ENCODE results near the gene CACNA2D3. TPM values are rescaled to one million over a fixed set of nuclear protein-coding genes. Genes with fewer than 3 reads are reported as not detected.

Gene CACNA2D3
- total RNA-seq, 1 experiment from 2014 or later, result 2.0 TPM

DNA sequence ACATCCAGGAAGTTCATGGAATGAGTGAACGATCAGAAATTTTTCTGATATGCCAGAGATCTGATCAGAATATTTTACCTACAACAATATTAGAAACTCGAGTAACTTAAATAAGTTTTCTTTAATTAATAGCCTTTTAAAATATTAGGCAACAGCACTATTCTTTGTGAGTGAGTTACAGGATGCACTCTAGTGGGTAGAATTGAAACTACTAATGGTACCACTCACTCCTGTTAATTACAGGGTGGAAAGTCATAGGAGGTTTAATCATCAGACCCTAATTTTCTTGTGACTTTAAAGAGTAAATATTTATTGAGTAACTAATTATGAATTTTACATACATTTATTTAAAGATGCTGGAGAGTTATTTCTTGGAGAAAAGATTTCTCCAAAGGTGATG lies 217.3 kb downstream of the CACNA2D3 start:
- no peak for DNase-seq (ENCODE audit: low read depth)

- DNase-seq (ENCODE audit: low read depth), result no peak
Observed at GRCh38 chr3:54341811-54342210, 219.5 kb downstream of the CACNA2D3 start.

DNA sequence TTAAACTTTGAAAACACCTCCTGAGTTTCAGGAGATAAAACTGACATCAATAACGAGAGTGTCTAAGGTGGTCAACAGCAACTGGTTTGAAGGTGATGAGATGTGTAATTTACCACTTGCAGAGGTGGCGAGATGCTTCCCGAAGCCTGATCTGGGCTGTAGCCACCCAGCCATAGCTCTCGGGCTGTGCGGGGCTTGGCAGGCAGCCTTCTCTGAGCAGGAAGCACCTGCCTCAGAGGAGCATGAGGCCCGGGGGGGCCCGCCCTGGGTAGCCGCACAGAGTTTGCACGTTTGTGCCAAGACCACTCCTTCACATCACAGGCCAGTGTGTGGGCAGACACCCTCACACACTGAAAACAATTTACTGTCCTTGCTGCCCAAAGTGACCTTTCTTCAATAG lies 220.3 kb downstream of the CACNA2D3 start:
- DNase-seq (ENCODE audit: low read depth), result no peak

- DNase-seq (ENCODE audit: low read depth), result no peak
Observed at GRCh38 chr3:54343495-54343894, 221.1 kb downstream of the CACNA2D3 start.

DNA sequence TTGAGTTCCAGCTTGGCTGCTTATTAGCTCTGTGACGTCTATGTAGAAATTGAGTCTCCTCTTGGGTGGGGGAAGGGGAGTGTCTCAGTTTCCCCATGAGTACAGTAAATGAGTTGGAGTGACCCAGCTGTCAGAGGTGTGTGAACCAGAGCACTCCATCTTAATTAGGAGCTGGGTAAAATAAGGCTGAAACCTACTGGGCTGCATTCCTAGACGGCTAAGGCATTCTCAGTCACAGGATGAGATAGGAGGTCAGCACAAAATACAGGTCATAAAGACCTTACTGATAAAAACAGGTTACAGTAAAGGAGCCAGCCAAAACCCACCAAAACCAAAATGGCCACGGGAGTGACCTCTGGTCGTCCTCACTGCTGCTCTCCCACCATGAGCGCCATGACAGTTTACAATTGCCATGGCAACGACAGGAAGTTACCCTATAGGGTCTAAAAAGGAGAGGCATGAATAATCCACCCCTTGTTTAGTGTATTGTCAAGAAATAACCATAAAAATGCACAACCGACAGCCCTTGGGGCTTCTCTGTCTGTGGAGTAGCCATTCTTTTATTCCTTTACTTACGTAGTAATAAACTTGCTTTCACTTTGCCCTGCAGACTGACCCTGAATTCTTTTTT lies 222.4 kb downstream of the CACNA2D3 start:
- DNase-seq (ENCODE audit: low read depth), result peak; percentile 19

DNA sequence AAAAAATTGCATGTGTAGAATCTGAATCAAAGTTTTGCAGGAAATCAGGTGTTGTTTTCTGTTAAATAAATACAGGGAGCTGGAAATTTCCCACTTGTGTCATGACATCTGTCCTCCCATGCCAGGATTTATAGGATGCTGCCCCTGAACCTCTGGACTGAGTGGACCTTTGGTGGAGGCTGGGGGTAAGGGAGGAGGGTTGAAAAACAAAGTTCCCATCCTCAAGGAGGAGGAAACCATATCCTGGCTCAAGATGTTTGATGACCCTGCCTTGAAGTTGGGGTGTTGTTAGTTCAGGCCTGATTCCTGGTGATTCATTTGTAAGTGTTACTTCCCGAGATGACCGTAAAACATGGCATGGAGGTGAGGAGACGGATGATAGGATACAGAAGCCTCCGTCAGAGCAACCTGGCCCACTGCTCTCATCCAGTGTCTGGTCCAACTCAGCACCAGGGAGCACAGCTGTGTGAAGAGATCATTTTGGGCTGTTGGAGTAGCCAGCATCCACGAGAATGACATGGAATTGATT lies 223.6 kb downstream of the CACNA2D3 start:
- peak; percentile 16 for DNase-seq (ENCODE audit: low read depth)

DNA sequence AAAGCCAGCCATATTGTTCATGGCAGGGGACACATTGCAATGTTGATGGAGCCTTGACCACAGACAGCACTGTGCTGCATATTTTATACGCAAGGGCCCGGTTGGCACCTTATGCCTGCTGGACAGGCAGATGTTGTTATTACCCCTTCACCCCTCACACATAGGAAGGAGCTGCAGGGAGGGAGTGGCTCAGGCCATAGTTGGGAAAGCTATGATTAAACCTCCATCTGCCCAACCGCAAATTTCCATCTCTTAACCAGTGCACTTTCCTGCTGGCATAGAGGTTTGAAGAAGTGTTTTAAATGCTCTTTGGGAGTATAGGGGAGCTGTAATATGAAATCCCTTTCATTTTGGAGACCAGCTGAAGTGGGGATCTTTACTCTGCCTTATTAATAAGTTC lies 224.7 kb downstream of the CACNA2D3 start:
- peak; percentile 20 for DNase-seq (ENCODE audit: low read depth)

- no peak for DNase-seq (ENCODE audit: low read depth)
Observed at GRCh38 chr3:54347933-54348332, 225.6 kb downstream of the CACNA2D3 start.

DNA sequence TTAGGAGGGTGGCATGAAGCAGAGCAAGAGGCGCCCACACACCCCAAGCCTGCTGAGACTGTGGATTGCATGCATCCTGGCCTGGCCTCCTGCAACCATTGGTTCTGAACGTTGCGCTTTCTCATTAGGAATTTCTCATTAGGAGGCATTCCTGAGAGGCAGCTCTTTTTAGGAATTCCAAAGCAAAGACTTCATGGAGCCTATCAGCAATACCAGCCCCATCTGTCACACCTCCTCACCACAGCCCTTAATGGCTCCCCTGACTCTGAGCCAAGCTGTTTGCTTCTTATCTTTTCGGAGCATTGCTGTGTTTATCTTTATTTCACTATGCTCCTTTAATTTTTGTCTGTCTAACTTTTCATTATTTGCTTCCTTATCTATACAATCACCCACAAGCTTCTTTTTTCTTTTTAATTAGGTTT lies 226.9 kb downstream of the CACNA2D3 start:
- DNase-seq (ENCODE audit: low read depth), result peak; percentile 48

DNA sequence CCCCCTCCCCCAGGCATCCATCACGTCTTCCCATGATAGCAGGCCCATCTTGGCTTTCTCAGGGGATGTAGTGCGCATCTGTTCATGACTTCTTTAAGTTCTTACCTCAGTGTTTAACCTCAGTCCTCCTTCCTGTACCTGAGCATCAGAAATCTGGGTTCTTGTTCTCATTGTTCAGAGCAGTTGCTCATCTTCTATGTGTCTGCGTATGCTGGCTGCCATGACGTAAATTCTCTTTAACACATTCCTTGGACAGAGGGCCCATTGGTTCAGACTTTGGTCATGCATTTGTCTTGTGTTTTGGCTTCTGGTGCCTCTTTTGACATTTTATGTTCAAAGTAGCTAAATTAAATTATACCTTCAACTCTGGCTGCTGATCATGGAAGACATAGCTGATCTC lies 227.3 kb downstream of the CACNA2D3 start:
- no peak for DNase-seq (ENCODE audit: low read depth)

DNA sequence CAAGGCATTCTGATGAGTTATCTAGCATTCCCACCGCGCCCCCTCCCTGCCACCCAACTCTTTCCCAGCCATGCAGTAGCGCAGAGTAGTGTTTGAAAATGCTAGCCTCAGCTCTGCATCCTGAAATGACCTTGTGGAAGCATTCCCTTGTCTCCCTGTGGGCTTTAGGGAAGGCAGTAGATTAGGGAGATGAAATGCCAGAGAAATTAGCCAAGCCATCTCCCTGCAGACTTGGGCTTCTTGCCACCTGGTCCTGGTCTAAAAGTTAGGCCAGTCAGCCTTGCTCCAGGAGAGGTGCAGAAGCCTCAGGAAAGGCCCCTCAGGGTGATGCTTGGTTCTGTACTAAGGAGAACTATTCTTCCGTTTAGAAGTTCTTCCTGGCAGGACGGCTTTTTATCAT lies 231.2 kb downstream of the CACNA2D3 start:
- DNase-seq (ENCODE audit: low read depth), result no peak

DNA sequence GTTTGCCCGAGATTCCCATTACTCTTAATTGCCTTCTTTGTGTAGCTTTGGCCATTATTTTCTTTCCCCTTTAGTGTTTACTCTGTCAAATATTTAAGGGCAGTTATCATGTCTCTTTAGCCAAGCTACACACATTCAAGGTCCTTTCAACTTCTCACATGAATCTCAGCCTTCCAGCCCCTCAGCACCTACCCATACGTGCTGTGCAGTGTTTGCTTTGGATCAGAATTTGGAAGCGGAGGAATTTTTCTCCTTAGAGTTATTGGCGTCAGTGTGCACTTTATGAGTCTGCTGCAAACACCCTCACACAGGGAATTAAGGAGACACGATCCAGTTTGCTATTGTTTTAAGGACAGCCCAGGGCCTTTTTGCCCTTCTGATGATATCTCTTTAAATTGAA lies 231.6 kb downstream of the CACNA2D3 start:
- no peak for DNase-seq (ENCODE audit: low read depth)

- DNase-seq (ENCODE audit: low read depth), result peak; percentile 22
Observed at GRCh38 chr3:54355800-54356199, 233.4 kb downstream of the CACNA2D3 start.

- DNase-seq (ENCODE audit: low read depth), result peak; percentile 50
Observed at GRCh38 chr3:54356261-54357045, 234.1 kb downstream of the CACNA2D3 start.

DNA sequence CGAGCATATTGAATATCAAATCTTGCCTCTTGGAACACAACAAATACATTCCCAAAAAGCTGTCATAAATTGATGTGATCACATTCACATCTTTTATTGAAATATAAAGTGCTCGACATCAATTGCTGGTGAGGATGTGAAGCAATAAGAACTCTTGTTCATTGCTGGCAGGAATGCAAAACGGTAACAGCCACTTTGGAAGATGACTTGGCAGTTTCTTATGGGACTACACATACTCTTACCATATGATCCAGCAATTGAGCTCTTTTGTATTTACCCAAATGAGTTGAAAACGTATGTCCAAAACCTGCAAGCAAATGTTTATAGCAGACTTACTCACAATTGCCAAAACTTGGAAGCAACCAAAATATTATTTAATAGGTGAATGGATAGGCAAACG lies 234.9 kb downstream of the CACNA2D3 start:
- DNase-seq (ENCODE audit: low read depth), result no peak

DNA sequence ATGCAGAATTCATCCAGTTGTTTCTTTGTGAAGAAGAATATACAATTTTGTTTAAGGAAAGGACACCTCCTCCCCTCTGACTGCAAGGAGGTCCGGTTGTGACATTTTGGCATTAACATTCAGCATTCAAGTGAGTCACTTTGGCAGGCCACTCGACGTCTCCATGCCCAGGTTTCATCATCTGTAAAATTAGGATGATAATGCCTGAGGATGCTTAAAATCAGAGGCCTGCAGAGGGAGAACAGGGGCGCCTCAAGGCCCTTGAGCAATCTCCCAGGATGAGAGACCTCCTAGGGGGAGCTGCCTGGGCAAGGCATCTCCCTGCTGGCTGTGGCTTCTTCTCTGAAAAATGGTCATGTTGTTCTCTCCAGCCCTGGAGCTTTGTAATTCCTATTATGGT lies 236.0 kb downstream of the CACNA2D3 start:
- no peak for DNase-seq (ENCODE audit: low read depth)

DNA sequence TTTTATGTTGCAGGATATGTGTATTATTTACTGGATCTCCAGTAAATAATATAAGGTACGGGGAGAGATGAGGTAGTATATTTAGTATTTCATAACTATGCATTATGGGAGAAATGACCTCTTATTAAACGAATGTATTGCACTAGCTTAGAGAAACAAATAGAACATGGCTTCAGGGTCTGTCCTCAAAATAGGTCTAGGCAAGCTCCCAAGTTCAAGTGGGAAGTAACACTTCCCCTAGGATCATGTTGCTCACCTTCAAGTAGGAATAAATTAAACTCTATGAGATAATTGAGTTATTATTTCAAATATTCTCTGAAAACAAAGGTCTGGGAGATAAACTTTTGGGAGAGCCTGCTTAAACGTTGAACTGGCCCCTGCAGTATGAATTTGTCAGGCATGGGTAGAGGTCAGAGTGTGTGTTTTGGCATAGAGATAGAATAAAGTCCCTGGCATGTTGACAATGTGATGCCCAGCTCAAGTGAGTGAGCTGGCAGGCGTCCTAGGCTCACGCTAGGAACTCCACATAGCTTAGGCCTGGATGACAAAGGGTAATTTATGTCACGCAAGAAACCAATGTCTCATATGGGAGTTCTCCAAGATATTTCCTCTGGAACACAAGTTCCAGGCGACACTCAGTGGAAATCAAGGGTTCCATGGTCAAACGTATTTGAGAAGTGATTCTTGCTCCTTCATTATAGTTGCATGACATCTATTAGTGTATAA lies 236.8 kb downstream of the CACNA2D3 start:
- DNase-seq (ENCODE audit: low read depth), result peak; percentile 25

DNA sequence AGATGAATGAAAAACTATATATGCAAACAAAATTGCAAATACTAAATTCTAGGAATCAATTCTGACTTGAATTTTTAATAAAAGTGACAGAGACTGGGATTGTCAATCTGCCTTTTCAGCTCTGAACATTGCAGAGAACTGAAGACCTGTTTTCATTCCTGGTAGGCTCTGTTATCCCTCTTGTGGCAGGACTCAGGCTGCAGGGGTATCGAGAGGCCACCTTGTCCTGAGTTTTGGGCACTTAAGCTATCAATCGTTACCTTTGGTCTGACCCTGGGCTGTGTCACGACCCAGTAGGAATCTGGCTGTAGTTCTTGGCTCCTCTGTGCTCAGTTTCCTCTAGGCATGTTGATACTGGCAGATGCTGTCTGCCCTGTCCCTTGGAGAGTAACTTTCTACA lies 238.0 kb downstream of the CACNA2D3 start:
- DNase-seq (ENCODE audit: low read depth), result no peak

- DNase-seq (ENCODE audit: low read depth), result no peak
Observed at GRCh38 chr3:54361746-54362283, 239.5 kb downstream of the CACNA2D3 start.

- DNase-seq (ENCODE audit: low read depth), result no peak
Observed at GRCh38 chr3:54366007-54366750, 243.8 kb downstream of the CACNA2D3 start.

GRCh38 chr3:54366839-54367238 lies 244.5 kb downstream of the CACNA2D3 start:
- no peak for DNase-seq (ENCODE audit: low read depth)

- no peak for DNase-seq (ENCODE audit: low read depth)
Observed at GRCh38 chr3:54372232-54372631, 249.9 kb downstream of the CACNA2D3 start.
